GM11168 (cell line): ENCODE results near the gene KRT16.

Experiments used
- in situ Hi-C: fragments of 300-500 bp; cut with MboI; formaldehyde crosslinking; loops from one replicate; pipeline ENCODE4 v1.12.0; 2022; ENCODE audit warnings: low sequenced_read_pairs; ENCODE audit not compliant: unreplicated experiment

The KRT16 gene

DNA sequence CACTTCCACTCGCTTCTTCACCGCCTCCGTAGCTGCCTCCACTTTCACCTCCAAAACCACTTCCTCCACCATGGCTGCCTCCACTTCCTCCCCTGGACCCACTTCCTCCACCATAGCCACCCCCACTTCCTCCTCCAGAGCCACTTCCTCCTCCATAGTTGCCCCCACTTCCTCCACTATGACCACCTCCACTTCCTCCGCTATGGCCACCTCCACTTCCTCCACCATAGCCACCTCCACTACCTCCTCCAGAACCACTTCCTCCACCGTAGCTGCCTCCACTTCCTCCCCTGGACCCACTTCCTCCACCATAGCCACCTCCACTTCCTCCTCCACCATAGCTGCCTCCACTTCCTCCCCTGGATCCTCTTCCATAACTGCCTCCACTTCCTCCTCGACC, 45.2 kb downstream of the KRT16 start:
- in situ Hi-C loops, result no loop called here

DNA sequence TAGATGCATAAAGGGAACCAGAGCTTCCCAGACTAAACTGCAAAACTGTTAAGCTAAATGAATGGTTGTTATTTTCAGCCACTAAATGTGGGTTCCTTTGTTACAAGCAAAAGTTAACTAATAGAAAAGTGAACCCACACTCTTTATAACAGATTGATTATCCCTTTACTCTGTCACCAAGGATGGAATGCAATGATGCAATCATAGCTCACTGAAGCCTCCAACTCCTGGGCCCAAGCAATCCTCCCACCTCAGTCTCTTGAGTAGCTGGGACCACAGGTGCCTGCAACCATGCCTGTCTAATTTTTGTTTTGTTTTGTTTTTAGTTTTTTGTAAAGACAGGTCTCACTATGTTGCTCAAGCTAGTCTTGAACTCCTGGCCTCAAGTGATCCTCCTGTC, 47.2 kb downstream of the KRT16 start:
- in situ Hi-C loops, result no loop called here

- in situ Hi-C loops, result no loop called here
Observed at GRCh38 chr17:41563607-41564170, 48.9 kb downstream of the KRT16 start.

GRCh38 chr17:41561554-41561953, 51.0 kb downstream of the KRT16 start:
- in situ Hi-C loops, result no loop called here
